ENCODE measurements around the gene RASA2. TPM values are rescaled to one million over a fixed set of nuclear protein-coding genes. Genes with fewer than 3 reads are reported as not detected.

Gene RASA2
- total RNA-seq, 1 experiment from 2014 or later: 26.7 TPM

- Histone ChIP-seq H3K4me1 (no peaks in the 10 kb centered on the region), H3K4me3 (ENCODE audit: low read depth, low read length) (no peak overlapping the region), H3K36me3 (ENCODE audit: control insufficient read depth, insufficient read depth, low read length) (no peaks in the 10 kb centered on the region), H3K9me3 (peaks cover 3% of the 10 kb centered on the region; the same call in 1 of the 2 replicates), H3K27me3 (replicated peaks; ENCODE audit: control insufficient read depth, insufficient read depth, low read length) (no peaks in the 10 kb centered on the region)
- no peaks in the 10 kb centered on the region for H3K27me3 Mint-ChIP-seq (ENCODE audit: insufficient read depth, unreplicated experiment)
- H3K36me3 Mint-ChIP-seq (ENCODE audit: insufficient read depth, unreplicated experiment): peaks cover 77% of the 10 kb centered on the region
- no peak overlapping the region for H3K27ac Mint-ChIP-seq (ENCODE audit: unreplicated experiment)
- no TSS peak for BruUV-seq (replicated peaks)
- CTCF ChIA-PET: no interaction called here
- H3K9me3 Mint-ChIP-seq (ENCODE audit: unreplicated experiment): peaks cover 26% of the 10 kb centered on the region
- POLR2A ChIA-PET: no interaction called here
- no peak for DNase-seq
- intact Hi-C loops (cut with micrococcal nuclease; ENCODE audit: unreplicated experiment): no loop called here
- H3K4me1 Mint-ChIP-seq (ENCODE audit: low read depth, unreplicated experiment): no peaks in the 10 kb centered on the region
- H3K4me3 Mint-ChIP-seq (ENCODE audit: unreplicated experiment): no peak overlapping the region
- TF ChIP-seq CTCF (IDR thresholded peaks at IDR 0.05; ENCODE audit: insufficient read depth in 1 of 2, low read depth in 1 of 2, low read length in 1 of 2, severe bottlenecking in 1 of 2, unreplicated experiment in 1 of 2): no peak
These were observed 57.9 kb downstream of the RASA2 start for GRCh38 chr3:141544697-141545096.

- Histone ChIP-seq H3K4me3 (ENCODE audit: low read depth, low read length) (no peak overlapping the region), H3K4me1 (no peaks in the 10 kb centered on the region), H3K9me3 (peaks cover 3% of the 10 kb centered on the region; the same call in 1 of the 2 replicates), H3K27me3 (replicated peaks; ENCODE audit: control insufficient read depth, insufficient read depth, low read length) (no peaks in the 10 kb centered on the region), H3K36me3 (ENCODE audit: control insufficient read depth, insufficient read depth, low read length) (no peaks in the 10 kb centered on the region)
- TF ChIP-seq CTCF (IDR thresholded peaks at IDR 0.05; ENCODE audit: insufficient read depth in 1 of 2, low read depth in 1 of 2, low read length in 1 of 2, severe bottlenecking in 1 of 2, unreplicated experiment in 1 of 2): no peak
- intact Hi-C loops (cut with micrococcal nuclease; ENCODE audit: unreplicated experiment): no loop called here
- Mint-ChIP-seq H3K27me3 (ENCODE audit: insufficient read depth, unreplicated experiment) (no peaks in the 10 kb centered on the region), H3K4me1 (ENCODE audit: low read depth, unreplicated experiment) (no peaks in the 10 kb centered on the region), H3K36me3 (ENCODE audit: insufficient read depth, unreplicated experiment) (peaks cover 89% of the 10 kb centered on the region), H3K9me3 (ENCODE audit: unreplicated experiment) (peaks cover 26% of the 10 kb centered on the region), H3K27ac (ENCODE audit: unreplicated experiment) (no peak overlapping the region), H3K4me3 (ENCODE audit: unreplicated experiment) (no peak overlapping the region)
- ChIA-PET POLR2A (no interaction called here), CTCF (no interaction called here)
- DNase-seq: no peak
- no TSS peak for BruUV-seq (replicated peaks)
These were observed 59.3 kb downstream of the RASA2 start for GRCh38 chr3:141546081-141546480.

GRCh38 chr3:141546586-141546985 is 59.8 kb downstream of the RASA2 start:
- TF ChIP-seq CTCF (IDR thresholded peaks at IDR 0.05; ENCODE audit: insufficient read depth in 1 of 2, low read depth in 1 of 2, low read length in 1 of 2, severe bottlenecking in 1 of 2, unreplicated experiment in 1 of 2): no peak
- POLR2A ChIA-PET: no interaction called here
- Mint-ChIP-seq H3K27ac (ENCODE audit: unreplicated experiment) (no peak overlapping the region), H3K36me3 (ENCODE audit: insufficient read depth, unreplicated experiment) (peaks cover 90% of the 10 kb centered on the region), H3K4me3 (ENCODE audit: unreplicated experiment) (no peak overlapping the region), H3K27me3 (ENCODE audit: insufficient read depth, unreplicated experiment) (no peaks in the 10 kb centered on the region), H3K9me3 (ENCODE audit: unreplicated experiment) (peaks cover 26% of the 10 kb centered on the region), H3K4me1 (ENCODE audit: low read depth, unreplicated experiment) (no peaks in the 10 kb centered on the region)
- Histone ChIP-seq H3K9me3 (peaks cover 3% of the 10 kb centered on the region; the same call in 1 of the 2 replicates), H3K36me3 (ENCODE audit: control insufficient read depth, insufficient read depth, low read length) (no peaks in the 10 kb centered on the region), H3K27me3 (replicated peaks; ENCODE audit: control insufficient read depth, insufficient read depth, low read length) (no peaks in the 10 kb centered on the region), H3K4me3 (ENCODE audit: low read depth, low read length) (no peak overlapping the region), H3K4me1 (no peaks in the 10 kb centered on the region)
- no peak for DNase-seq
- BruUV-seq (replicated peaks): no TSS peak
- intact Hi-C loops (cut with micrococcal nuclease; ENCODE audit: unreplicated experiment): no loop called here
- CTCF ChIA-PET: no interaction called here

Measured in Caco-2 (cell line).